RKO (cell line): ENCODE results near the gene EYA4.
A peak's percentile ranks its signal among the peaks of the same experiment; 100 is the strongest.

ENCODE experiments used
- DNase-seq: peaks from one replicate; pipeline ENCODE4 v3.0.0-alpha.2; 2016; ENCODE audit warnings: low spot score

Gene EYA4

GRCh38 chr6:133456944-133457343, 215.8 kb downstream of the EYA4 start:
- no peak for DNase-seq

DNA sequence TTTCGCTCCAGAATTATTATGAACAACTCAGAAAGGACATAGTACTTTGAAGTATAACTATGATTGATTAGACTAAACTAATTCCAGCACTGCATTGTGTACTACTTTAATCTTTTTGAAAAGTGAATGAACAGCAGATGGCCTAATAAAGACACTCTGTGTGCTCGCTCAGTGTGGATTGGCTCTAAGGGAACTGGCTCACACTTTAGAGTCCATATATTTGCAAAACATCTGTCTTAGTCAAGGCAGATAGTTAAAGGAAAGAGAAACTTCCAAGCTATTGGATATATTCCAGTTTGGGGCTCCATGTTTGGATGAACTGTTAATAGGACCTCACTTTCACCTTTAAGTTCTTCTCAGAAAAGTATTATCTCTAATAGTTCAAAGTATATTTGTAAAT, 218.9 kb downstream of the EYA4 start:
- no peak for DNase-seq

DNA sequence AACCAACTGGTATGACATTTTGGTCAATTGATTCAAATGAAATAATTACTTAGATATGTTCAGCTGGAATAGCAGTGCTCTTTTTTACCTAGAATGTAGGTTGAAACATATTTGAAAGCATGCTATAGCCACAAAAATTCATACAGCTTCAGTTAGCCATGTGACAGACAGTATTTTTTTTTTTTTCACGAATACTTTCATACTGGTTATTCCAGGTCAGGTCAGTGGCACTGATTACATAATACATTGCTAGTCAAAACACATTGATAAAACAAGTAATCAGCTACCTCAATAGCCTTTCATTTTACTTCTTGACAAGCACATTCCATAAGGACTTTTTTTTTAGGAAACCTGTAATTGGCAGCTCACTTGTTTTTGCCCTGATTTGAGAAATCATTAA, 222.6 kb downstream of the EYA4 start:
- DNase-seq: no peak

DNA sequence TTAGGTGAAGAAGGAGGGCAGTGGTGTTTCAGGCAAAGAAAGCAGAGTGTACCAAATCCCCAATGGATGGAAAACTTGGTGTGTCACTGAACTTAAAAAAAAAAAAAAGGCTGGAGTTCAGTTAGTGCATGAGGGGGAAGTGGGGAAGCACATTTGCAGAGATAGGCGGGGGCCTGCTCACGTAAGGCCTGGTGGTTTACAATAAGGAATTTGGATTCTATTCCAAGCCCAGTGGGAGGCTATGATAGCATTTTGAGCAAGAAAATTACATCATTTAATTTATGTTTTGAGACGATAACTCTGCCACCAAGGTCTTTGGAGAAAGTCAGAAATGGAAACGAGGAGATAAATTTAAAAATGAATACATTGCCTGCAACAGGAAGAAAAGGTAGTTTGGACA, 225.5 kb downstream of the EYA4 start:
- DNase-seq: no peak

DNA sequence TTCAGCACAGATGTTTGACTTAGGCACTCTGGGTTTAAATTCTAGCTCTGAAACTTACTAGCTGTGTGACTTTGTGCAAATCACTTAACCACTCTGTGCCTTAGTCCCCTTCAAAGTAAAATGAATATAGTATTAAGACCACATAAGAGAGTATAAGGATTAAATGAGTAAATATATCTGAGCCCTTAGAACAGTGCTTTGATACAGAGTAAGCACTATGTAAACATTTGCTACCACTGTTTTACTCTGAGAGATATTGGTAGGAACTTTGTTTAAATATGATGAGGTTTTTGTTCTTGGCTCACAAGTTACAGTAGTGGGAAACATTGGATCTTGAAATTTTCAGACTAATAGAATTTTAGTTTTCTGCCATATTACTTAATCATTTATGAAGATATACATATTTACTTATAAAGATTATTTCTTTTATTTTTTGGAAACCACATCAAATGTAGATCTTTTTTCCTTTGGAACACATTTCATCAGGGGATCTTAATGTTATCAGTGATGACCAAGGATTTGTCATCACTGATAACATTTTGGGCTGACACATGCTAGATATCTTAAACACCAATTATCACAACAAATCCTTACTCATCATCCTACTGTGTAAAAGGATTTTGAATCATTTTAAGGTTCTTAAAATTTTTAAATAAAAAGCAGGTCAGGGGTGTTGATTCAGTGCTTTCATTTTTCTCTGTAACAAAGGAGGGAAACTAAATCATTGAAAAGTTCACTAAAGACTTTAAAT, 226.2 kb downstream of the EYA4 start:
- no peak for DNase-seq

GRCh38 chr6:133467982-133468380, 226.8 kb downstream of the EYA4 start:
- DNase-seq: no peak

GRCh38 chr6:133468591-133468990, 227.4 kb downstream of the EYA4 start:
- no peak for DNase-seq

GRCh38 chr6:133474516-133474915, 233.4 kb downstream of the EYA4 start:
- DNase-seq: no peak

GRCh38 chr6:133478673-133479072, 237.5 kb downstream of the EYA4 start:
- DNase-seq: no peak

- DNase-seq: no peak
Measured at GRCh38 chr6:133487174-133487573, 246.0 kb downstream of the EYA4 start.

- no peak for DNase-seq
Measured at GRCh38 chr6:133495205-133495903, 254.2 kb downstream of the EYA4 start.

DNA sequence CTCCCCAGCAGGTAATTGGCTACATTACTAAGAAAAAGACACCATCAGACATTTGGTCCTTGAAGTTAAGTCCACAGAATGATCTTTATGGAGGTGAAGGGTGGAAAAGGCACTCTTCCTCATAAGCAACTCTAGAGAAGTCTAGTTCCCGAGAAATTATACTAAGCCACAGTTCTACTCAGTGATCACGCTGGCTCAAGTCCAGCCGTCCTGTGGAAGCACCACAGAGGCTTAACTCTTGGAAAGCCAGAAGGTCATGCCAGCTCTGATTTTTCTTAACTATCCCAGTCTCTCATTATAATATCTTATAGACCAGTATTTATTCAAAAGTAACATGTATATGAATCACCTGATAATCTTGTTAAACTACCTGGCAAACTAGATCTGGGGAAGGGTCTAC, 258.5 kb downstream of the EYA4 start:
- no peak for DNase-seq

- no peak for DNase-seq
Measured at GRCh38 chr6:133501675-133502270, 260.6 kb downstream of the EYA4 start.

GRCh38 chr6:133502441-133503335, 261.5 kb downstream of the EYA4 start:
- DNase-seq: no peak

- no peak for DNase-seq
Measured at GRCh38 chr6:133503336-133503729, 262.2 kb downstream of the EYA4 start.

DNA sequence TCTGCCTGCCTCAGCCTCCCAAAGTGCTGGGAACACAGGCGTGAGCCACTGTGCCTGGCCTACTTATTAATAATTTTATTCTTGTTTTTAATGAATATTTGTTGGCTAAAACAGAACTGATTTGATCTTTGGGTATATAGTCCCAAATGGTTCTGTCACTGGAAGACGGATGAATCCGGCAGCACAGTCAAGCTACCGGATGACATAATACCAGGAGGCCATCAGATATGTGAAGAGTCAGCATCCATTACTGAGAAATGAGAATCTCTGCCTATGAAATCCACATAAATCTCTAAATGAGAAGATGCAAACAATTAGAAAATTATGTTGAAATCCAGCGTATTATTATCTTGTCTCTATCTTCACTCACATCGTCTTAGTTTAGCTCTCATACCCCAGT, 263.0 kb downstream of the EYA4 start:
- no peak for DNase-seq

- DNase-seq: no peak
Measured at GRCh38 chr6:133504761-133505160, 263.6 kb downstream of the EYA4 start.

GRCh38 chr6:133505681-133506080, 264.5 kb downstream of the EYA4 start:
- DNase-seq: no peak

DNA sequence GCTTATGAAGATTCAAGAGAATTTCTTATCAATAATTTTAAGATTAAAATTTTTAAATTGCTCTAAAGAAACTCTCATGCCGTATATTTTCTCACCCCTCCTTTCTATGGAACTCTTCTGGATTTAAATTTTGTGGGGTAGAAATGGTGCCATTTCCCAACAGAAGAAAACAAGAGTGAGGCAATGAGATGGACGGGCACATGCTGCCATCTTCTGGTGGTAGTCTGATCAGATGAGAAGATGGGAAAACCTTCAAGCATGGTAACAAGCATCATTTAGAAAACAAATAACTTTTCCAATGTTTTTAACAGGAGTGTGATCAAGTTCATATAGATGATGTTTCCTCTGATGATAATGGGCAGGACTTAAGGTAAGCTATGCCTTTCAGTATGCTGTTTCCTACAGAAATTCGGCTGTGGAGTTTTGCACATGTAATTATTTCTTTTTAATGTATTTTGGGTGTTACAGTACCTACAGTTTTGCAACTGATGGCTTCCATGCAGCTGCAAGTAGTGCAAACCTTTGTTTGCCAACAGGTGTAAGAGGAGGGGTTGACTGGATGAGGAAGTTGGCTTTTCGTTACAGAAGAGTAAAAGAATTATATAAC, 271.4 kb downstream of the EYA4 start:
- peak; percentile 61 for DNase-seq

GRCh38 chr6:133523816-133524215, 282.7 kb downstream of the EYA4 start:
- DNase-seq: no peak

DNA sequence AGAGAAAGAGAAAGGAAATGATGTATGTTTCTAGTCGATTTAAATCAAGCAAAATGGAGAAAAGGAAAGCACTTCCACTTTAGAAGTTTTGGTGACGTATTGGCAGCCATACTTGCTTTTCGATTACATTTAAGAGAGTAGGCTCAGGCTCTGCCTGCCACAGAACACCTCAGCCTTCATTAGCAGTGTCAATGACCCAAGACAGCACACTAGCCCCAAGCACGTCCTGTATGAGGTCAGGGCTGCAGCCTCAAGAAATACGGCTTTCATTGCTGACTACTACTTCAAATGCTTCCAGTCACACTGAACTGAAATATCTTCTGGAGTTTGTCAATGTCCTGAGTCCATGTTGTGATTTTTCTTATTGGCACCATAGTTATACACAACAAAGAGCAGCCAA, 285.3 kb downstream of the EYA4 start:
- DNase-seq: no peak

DNA sequence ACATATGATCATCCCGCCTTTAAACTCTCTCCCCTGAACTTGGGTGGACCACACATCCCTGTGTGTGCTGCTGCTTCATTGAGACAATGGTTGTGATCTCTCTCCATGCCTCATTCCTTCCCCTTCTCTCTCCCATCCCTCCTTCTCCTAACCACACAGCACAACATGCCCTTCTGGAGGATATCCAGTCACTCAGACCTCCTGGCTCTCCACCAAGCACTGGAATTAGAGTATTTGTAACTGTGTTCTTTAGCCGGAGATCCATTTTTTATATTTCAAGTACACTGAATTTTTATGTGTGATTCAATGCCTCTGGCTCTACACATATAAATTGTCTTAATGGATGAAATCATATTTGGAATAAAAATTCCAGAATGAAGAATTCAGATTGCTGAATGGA, 287.4 kb downstream of the EYA4 start:
- no peak for DNase-seq
